ENCODE data around the gene CADPS. TPM values are rescaled to one million over a fixed set of nuclear protein-coding genes. Genes with fewer than 3 reads are reported as not detected.

Gene CADPS
- total RNA-seq = not detected in 2 replicates

DNA sequence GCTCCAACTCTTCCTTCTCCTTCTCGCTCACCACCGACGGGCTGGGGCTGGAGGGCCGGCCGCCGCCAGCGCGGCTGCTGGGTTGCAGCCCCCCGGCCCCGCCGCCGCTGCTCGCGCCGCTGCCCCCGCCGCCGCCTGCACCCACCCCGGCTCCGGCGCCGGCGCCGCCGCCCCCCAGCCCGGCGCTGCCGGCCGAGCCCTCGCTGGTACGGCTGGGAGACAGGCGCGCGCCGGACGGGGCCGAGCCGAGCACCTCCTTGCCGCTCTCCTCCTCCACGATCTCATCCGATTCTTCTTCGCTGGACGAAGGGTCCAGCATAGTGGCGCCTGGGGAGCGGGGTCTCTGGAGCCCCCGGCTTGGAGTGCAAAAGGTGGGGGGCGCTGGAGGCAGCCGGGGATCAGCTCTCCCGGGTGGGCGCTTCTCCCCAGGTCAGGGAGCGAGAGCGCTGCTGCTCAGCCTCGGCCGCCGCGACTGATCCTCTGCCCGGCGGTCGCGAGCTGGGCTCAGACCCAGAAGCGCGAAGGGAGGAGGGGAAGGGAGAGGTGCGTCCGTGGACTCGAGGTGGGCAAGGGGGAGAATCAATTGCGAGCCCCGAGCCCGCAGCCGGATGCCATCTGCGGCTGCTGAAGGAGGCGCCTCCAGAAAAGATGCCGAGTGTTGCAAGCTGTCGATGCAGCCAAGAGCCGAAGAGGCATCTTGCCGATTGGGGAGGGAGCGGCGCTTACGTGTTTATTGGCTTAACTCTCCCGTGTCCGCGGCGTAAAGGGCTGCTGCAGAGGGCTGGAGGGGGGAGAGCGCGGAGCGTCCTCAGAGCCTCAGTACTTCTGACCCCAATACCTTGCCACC is at the start of gene CADPS:
Gene CADPS (minus strand): TSS at position 706 of the 847 bp plus-strand sequence. CDS start 387 bp downstream, at position 319.

DNA sequence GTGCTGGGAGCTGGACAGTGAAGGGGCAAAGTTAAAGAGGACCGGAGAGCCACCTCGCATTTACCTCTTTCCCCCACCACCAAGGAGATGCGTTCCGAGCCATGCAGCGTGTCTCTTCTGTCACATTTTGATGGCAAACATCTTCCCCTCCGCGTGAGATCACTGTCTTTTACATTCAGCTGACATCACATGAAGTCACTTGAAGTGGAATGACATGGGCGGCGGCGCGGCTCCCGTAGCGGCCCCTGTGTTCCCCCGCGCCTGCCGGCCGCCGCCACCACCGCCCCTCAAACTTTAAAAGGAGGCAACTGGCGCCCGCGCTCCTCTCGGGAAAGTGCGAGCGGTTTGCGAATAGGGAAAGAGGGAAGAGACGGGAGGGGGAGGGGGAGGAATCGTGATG is 502.0 kb downstream of the CADPS start, which contains the start of gene FEZF2:
Gene FEZF2 (minus strand): TSS at position 336 of the 400 bp plus-strand sequence. CDS start 682 bp downstream, outside the sequence.

